Lung microvascular endothelial cell (primary cell): ENCODE results near the gene NR5A2. TPM values are rescaled to one million over a fixed set of nuclear protein-coding genes. Genes with fewer than 3 reads are reported as not detected.

Experiments used
- DNase-seq, 2 donors: peaks; one replicate each; pipeline versions ENCODE4 v3.0.0 to v3.0.0-alpha.2; 2010; ENCODE audit warnings: low read depth in 2 of 2
- total RNA-seq: library from RNA; depleted of rRNA; stranded (reverse); fragments of >200 nt; gene quantifications from 2 replicates; pipeline ENCODE4 v1.2.1, GENCODE V29; 2014

NR5A2 gene
- total RNA-seq, 1 donor from 2014 or later, result 3.4 TPM

GRCh38 chr1:200035956-200036618 is 8.6 kb downstream of the NR5A2 start:
- DNase-seq, result no peak

GRCh38 chr1:200036619-200037270 is 9.2 kb downstream of the NR5A2 start:
- no peak for DNase-seq

GRCh38 chr1:200037501-200037900 is 10.0 kb downstream of the NR5A2 start:
- no peak for DNase-seq

GRCh38 chr1:200037904-200038303 is 10.4 kb downstream of the NR5A2 start:
- no peak for DNase-seq

- DNase-seq, result no peak
Observed at GRCh38 chr1:200038325-200038980, 10.9 kb downstream of the NR5A2 start.

- peak; percentile 34 to 52 for DNase-seq
Observed at GRCh38 chr1:200038981-200039848, 11.7 kb downstream of the NR5A2 start.

- peak in 1 of 2 donors; percentile 28 for DNase-seq
Observed at GRCh38 chr1:200039849-200040474, 12.5 kb downstream of the NR5A2 start.

GRCh38 chr1:200040481-200041138 is 13.1 kb downstream of the NR5A2 start:
- DNase-seq, result peak; percentile 30 to 63

GRCh38 chr1:200041337-200042118 is 14.0 kb downstream of the NR5A2 start:
- DNase-seq, result no peak

- DNase-seq, result peak; percentile 29 to 49
Observed at GRCh38 chr1:200042119-200042551, 14.6 kb downstream of the NR5A2 start.

GRCh38 chr1:200042552-200043335 is 15.2 kb downstream of the NR5A2 start:
- DNase-seq, result peak; percentile 23 to 41

- DNase-seq, result no peak
Observed at GRCh38 chr1:200043336-200043668, 15.8 kb downstream of the NR5A2 start.

GRCh38 chr1:200046115-200046514 is 18.6 kb downstream of the NR5A2 start:
- no peak for DNase-seq

- no peak for DNase-seq
Observed at GRCh38 chr1:200048244-200048643, 20.7 kb downstream of the NR5A2 start.

GRCh38 chr1:200049810-200050209 is 22.3 kb downstream of the NR5A2 start:
- DNase-seq, result no peak

GRCh38 chr1:200051620-200052019 is 24.1 kb downstream of the NR5A2 start:
- no peak for DNase-seq

- no peak for DNase-seq
Observed at GRCh38 chr1:200053091-200053490, 25.6 kb downstream of the NR5A2 start.

GRCh38 chr1:200053646-200054045 is 26.1 kb downstream of the NR5A2 start:
- DNase-seq, result peak in 1 of 2 donors; percentile 53

- DNase-seq, result no peak
Observed at GRCh38 chr1:200058341-200058740, 30.8 kb downstream of the NR5A2 start.
